ENCODE results near the gene LMF1.

LMF1 gene

DNA sequence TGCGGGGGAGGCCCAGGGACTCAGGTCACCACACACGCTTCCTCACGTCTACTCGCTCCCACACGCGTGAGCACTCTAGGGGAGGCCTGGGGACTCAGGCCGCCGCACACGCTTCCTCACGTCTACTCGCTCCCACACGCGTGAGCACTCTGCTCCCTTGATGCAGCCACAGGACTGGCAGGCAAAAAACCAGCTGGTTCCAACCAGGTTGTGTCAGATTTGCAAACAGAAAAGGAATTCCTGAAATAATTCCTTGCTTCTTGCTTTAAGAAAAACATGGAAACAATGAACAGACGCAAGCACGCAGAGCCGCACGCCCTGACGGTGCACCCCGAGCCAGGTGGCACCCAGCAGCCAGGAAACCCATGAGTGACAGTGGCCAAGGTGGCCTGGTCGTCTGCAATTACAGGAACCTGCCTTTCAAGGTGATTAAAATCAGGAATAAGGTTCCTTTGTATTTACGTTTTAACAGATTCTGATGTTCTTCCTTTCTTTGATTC is 37.9 kb downstream of the LMF1 start:
- Histone ChIP-seq H3K4me1 (ENCODE audit: control insufficient read depth, insufficient read depth, low read length) (no peaks in the 10 kb centered on the region), H3K4me3 (ENCODE audit: low read length) (no peak overlapping the region), H3K36me3 (ENCODE audit: control insufficient read depth, insufficient read depth, low read length) (peaks cover 8% of the 10 kb centered on the region), H3K9ac (ENCODE audit: low read length) (no peak overlapping the region), H3K27me3 (ENCODE audit: control insufficient read depth, insufficient read depth, low read length) (no peaks in the 10 kb centered on the region), H3K27ac (ENCODE audit: low read depth, low read length) (no peak overlapping the region)

DNA sequence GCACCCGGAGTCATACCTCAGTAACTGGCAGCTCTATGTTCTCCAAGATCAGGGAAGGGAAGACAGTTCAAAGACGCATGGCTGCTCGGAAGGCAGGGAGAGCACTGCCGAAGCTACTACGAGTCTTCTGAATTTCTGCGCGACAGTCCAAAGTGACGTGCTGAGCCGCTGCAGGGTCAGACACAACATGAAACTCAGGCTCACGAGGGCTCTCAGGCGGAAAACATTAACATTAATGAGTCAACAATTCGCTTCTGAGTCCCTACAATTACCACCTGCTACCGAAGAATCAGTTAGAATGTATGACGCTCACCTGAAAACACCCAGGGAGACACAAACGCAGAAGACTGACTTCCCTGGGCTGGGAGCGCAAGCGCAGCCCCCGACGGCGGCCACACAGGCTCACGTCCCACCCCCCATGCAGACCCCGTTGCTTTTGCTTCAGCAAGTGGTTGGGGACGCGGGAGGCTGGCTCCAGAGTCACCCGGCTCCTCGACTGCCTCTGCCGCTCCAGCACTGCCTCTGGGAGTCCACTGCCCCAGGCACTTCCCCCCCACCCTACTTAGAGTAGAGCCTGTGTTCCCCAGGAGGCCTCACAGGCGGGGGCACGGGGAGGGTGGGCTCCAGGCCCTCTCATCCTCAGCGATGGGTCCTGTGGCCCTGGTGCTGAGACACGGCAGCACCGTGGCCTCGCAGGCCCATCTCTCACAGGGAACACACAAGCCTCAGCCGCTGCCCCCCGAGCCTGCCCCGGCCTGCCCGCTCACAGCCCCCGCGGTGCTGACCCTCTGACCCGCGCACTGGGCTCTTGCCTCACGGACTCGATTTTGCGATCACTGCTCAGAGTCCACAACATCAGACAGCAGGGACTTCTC is 38.9 kb downstream of the LMF1 start:
- Histone ChIP-seq H3K27me3 (ENCODE audit: control insufficient read depth, insufficient read depth, low read length) (no peaks in the 10 kb centered on the region), H3K4me1 (ENCODE audit: control insufficient read depth, insufficient read depth, low read length) (no peaks in the 10 kb centered on the region), H3K4me3 (ENCODE audit: low read length) (no peak overlapping the region), H3K27ac (ENCODE audit: low read depth, low read length) (no peak overlapping the region), H3K9ac (ENCODE audit: low read length) (no peak overlapping the region), H3K36me3 (ENCODE audit: control insufficient read depth, insufficient read depth, low read length) (peaks cover 8% of the 10 kb centered on the region)

DNA sequence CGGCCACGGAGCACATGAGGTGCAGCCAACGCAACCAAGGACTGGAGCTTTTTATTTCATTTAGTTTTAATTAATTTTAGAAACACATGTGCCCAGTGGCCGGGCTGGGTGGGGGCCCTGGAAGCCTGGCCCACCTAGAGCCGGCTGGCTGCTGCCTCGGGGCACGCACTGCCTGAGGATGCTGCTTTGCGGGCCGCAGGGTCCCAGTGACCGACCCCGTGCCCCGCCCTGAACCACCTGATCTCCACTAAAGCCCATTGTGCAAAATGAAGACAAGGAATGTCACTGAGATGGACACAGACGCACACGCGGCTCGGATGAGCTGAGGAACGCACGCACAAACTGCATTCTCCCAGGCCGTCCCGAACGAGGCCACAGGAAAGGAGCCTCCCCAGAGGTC is 39.6 kb downstream of the LMF1 start:
- Histone ChIP-seq H3K9ac (ENCODE audit: low read length) (no peak overlapping the region), H3K27ac (ENCODE audit: low read depth, low read length) (no peak overlapping the region), H3K4me3 (ENCODE audit: low read length) (no peak overlapping the region), H3K27me3 (ENCODE audit: control insufficient read depth, insufficient read depth, low read length) (no peaks in the 10 kb centered on the region), H3K4me1 (ENCODE audit: control insufficient read depth, insufficient read depth, low read length) (no peaks in the 10 kb centered on the region), H3K36me3 (ENCODE audit: control insufficient read depth, insufficient read depth, low read length) (peaks cover 9% of the 10 kb centered on the region)

DNA sequence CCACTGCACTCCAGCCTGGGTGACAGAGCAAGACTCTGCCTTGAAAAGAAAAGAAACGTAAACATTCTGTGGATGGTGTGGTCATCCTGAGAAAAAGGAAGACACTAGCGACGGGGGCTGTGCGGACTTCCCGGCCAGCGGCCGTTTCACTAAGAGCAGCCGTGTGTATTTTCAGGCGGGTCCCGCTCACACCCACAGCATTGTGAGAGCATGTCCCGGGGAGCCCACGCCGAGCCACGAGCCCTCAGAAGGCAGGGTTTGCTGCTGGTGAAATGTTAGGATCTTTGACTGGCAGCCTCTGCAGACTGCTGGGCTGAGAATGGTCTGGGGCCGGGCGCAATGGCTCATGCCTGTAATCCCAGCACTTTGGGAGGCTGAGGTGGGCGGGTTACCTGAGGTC is 40.3 kb downstream of the LMF1 start:
- Histone ChIP-seq H3K36me3 (ENCODE audit: control insufficient read depth, insufficient read depth, low read length) (peaks cover 11% of the 10 kb centered on the region), H3K4me1 (ENCODE audit: control insufficient read depth, insufficient read depth, low read length) (no peaks in the 10 kb centered on the region), H3K9ac (ENCODE audit: low read length) (no peak overlapping the region), H3K4me3 (ENCODE audit: low read length) (no peak overlapping the region), H3K27me3 (ENCODE audit: control insufficient read depth, insufficient read depth, low read length) (no peaks in the 10 kb centered on the region), H3K27ac (ENCODE audit: low read depth, low read length) (no peak overlapping the region)

GRCh38 chr16:930076-930475 is 40.7 kb downstream of the LMF1 start:
- Histone ChIP-seq H3K27me3 (ENCODE audit: control insufficient read depth, insufficient read depth, low read length) (no peaks in the 10 kb centered on the region), H3K36me3 (ENCODE audit: control insufficient read depth, insufficient read depth, low read length) (peaks cover 11% of the 10 kb centered on the region), H3K27ac (ENCODE audit: low read depth, low read length) (no peak overlapping the region), H3K4me1 (ENCODE audit: control insufficient read depth, insufficient read depth, low read length) (no peaks in the 10 kb centered on the region), H3K9ac (ENCODE audit: low read length) (no peak overlapping the region), H3K4me3 (ENCODE audit: low read length) (no peak overlapping the region)

DNA sequence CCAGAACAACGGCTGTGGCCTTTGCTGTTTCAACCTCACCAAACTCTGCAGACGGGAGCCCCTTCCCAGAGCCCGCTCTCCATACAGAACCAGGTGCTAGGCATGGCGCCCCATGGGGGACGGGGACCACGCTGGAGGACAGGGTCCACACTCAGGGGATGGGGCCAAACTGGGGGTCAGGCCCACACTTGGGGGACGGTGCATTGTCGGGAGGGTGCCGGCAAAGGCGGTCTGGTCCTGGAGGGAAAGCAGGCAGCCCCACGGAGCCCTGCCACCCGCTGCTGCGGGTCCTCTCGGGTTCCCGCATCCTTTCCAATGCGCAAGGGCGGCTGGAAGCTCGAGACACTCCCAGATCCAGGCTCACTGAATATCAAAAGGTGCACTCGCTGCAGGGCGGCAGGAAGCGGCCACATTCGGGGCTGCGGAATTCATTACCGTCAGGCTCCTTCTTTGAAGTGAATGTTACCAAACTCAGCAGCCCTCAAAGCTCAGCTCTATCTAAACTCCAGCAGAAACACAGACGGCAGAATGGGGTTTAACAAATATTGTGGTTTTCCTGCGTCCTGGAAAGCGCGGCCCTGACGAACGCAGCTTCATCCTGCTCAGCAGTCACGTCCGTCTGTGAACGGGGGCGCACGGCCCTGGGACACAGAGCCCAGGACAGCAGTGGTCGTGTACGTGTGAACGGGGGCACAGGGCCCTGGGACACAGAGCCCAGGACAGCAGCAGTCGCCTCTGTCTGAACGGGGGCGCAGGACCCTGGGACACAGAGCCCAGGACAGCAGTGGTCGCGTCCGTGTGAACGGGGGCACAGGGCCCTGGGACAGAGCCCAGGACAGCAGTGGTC is 41.3 kb downstream of the LMF1 start:
- Histone ChIP-seq H3K4me1 (ENCODE audit: control insufficient read depth, insufficient read depth, low read length) (no peaks in the 10 kb centered on the region), H3K4me3 (ENCODE audit: low read length) (no peak overlapping the region), H3K27ac (ENCODE audit: low read depth, low read length) (no peak overlapping the region), H3K27me3 (ENCODE audit: control insufficient read depth, insufficient read depth, low read length) (no peaks in the 10 kb centered on the region), H3K36me3 (ENCODE audit: control insufficient read depth, insufficient read depth, low read length) (peaks cover 11% of the 10 kb centered on the region), H3K9ac (ENCODE audit: low read length) (no peak overlapping the region)

DNA sequence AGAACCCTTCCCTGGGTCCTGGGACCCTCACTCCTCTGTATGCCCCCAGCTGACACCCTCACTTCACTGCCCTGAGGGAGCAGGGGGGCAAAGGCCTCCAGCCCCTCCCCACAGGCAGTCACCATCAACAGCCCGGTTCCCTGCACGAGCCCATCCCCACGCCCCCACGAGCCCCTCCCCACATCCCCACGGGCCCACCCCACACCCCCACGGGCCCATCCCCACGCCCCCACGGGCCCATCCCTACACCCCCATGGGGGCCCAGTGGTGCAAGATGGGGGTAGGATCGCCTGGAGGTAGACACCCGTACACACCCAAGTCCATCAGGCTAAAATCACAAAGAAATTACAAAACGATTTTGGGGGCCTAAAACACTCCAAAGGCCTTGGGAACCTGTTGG is 42.3 kb downstream of the LMF1 start:
- no peak overlapping the region for H3K27ac ChIP-seq (ENCODE audit: low read depth, low read length)
- no peaks in the 10 kb centered on the region for H3K4me1 ChIP-seq (ENCODE audit: control insufficient read depth, insufficient read depth, low read length)
- peaks cover 11% of the 10 kb centered on the region for H3K36me3 ChIP-seq (ENCODE audit: control insufficient read depth, insufficient read depth, low read length)
- no peak overlapping the region for H3K9ac ChIP-seq (ENCODE audit: low read length)
- H3K27me3 ChIP-seq (ENCODE audit: control insufficient read depth, insufficient read depth, low read length): no peaks in the 10 kb centered on the region
- no peak overlapping the region for H3K4me3 ChIP-seq (ENCODE audit: low read length)

DNA sequence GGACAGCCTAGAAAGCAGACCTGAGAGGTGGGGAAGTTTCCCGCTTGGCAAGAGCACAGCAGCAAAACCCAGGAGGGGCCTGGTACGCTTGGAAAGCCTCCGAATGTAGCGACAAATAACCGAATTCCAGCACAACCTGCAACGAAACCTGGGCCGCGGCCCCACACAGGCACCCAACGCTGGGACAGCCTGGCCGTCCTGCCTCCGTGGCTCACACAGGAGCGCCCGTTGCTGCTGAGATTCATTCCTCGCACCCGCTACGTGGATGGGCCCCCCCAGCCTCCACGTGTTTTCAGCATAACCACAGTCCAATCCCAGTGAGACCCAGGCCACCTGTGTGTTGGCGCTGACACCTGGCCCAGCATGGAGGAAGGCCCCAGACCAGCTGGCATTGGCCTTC is 42.9 kb downstream of the LMF1 start:
- no peaks in the 10 kb centered on the region for H3K27me3 ChIP-seq (ENCODE audit: control insufficient read depth, insufficient read depth, low read length)
- peaks cover 11% of the 10 kb centered on the region for H3K36me3 ChIP-seq (ENCODE audit: control insufficient read depth, insufficient read depth, low read length)

GRCh38 chr16:927406-927805 is 43.4 kb downstream of the LMF1 start:
- no peak overlapping the region for H3K4me3 ChIP-seq (ENCODE audit: low read length)
- H3K36me3 ChIP-seq (ENCODE audit: control insufficient read depth, insufficient read depth, low read length): peaks cover 8% of the 10 kb centered on the region
- no peak overlapping the region for H3K9ac ChIP-seq (ENCODE audit: low read length)
- no peaks in the 10 kb centered on the region for H3K4me1 ChIP-seq (ENCODE audit: control insufficient read depth, insufficient read depth, low read length)
- no peak overlapping the region for H3K27ac ChIP-seq (ENCODE audit: low read depth, low read length)
- no peaks in the 10 kb centered on the region for H3K27me3 ChIP-seq (ENCODE audit: control insufficient read depth, insufficient read depth, low read length)

More for the DNA sequence above, 42.9 kb downstream of the LMF1 start:
- H3K9ac ChIP-seq (ENCODE audit: low read length): no peak overlapping the region
- H3K27ac ChIP-seq (ENCODE audit: low read depth, low read length): no peak overlapping the region
- no peaks in the 10 kb centered on the region for H3K4me1 ChIP-seq (ENCODE audit: control insufficient read depth, insufficient read depth, low read length)
- H3K4me3 ChIP-seq (ENCODE audit: low read length): no peak overlapping the region

DNA sequence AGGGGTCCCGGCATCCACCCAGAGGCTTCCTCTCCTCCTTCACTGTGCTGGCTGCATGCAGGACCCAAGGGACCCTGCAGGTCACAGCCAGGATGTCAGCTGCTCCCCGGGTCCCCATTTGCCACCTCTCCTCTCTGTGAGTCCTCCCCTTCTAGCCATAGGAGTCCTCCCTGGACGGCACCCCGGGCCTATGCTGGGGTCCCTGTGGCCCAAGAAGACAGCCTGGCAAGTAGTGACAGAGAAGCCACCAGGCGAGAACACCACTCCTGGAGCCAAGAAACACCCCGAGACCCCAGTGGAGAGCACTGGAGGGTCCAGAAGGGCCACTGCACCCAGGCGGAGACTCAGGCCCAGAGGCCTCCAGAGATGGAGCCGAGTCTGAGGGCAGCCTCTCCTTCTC is 44.1 kb downstream of the LMF1 start:
- Histone ChIP-seq H3K27ac (ENCODE audit: low read depth, low read length) (no peak overlapping the region), H3K27me3 (ENCODE audit: control insufficient read depth, insufficient read depth, low read length) (no peaks in the 10 kb centered on the region), H3K36me3 (ENCODE audit: control insufficient read depth, insufficient read depth, low read length) (peaks cover 8% of the 10 kb centered on the region), H3K9ac (ENCODE audit: low read length) (no peak overlapping the region), H3K4me3 (ENCODE audit: low read length) (no peak overlapping the region), H3K4me1 (ENCODE audit: control insufficient read depth, insufficient read depth, low read length) (no peaks in the 10 kb centered on the region)

GRCh38 chr16:924806-925205 is 46.0 kb downstream of the LMF1 start:
- Histone ChIP-seq H3K27ac (ENCODE audit: low read depth, low read length) (no peak overlapping the region), H3K9ac (ENCODE audit: low read length) (no peak overlapping the region), H3K27me3 (ENCODE audit: control insufficient read depth, insufficient read depth, low read length) (no peaks in the 10 kb centered on the region), H3K4me3 (ENCODE audit: low read length) (no peak overlapping the region), H3K4me1 (ENCODE audit: control insufficient read depth, insufficient read depth, low read length) (peaks cover 6% of the 10 kb centered on the region), H3K36me3 (ENCODE audit: control insufficient read depth, insufficient read depth, low read length) (peaks cover 3% of the 10 kb centered on the region)

GRCh38 chr16:924063-924462 is 46.7 kb downstream of the LMF1 start:
- H3K27ac ChIP-seq (ENCODE audit: low read depth, low read length): no peak overlapping the region
- H3K4me1 ChIP-seq (ENCODE audit: control insufficient read depth, insufficient read depth, low read length): peaks cover 6% of the 10 kb centered on the region
- H3K4me3 ChIP-seq (ENCODE audit: low read length): no peak overlapping the region
- H3K9ac ChIP-seq (ENCODE audit: low read length): no peak overlapping the region
- peaks cover 3% of the 10 kb centered on the region for H3K36me3 ChIP-seq (ENCODE audit: control insufficient read depth, insufficient read depth, low read length)
- no peaks in the 10 kb centered on the region for H3K27me3 ChIP-seq (ENCODE audit: control insufficient read depth, insufficient read depth, low read length)

Data from rectal smooth muscle tissue (tissue), 1 donor.